Stimulated activated CD8-positive, alpha-beta memory T cell treated with anti-CD3 and anti-CD28 coated beads, Interleukin-2, amount 100 ng/mL, for 48 hours (primary cell): ENCODE results near the gene FAM234B.
"Not testable (repeated sequence)": the region's sequence is repeated elsewhere in the genome, so short reads cannot be mapped to it uniquely, and the experiment has no call there.

Experiments used
- DNase-seq, 2 donors: peaks; one replicate each; pipeline ENCODE4 v3.0.0-alpha.2; 2020; ENCODE audit warnings: low read depth in 2 of 2

The FAM234B gene

DNA sequence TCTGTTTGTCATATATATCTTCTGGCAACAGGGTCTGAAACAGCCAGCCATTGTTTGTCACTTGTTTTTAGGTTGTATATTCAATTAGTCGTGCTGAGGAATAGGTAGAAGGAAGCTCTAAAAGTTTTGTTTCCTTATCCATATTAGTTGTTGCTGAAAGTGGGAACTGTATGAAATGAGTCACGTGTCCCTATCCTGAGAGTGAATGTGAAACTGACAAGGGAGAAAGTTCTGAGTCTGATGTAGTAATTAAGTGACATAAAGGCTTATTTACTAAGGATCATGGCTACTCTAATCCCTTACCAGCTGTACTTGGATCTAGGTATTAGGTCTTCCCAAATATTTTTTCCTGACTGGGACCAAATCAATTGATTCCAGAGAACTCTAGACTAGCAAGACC is 16.4 kb downstream of the FAM234B start:
- DNase-seq: no peak

DNA sequence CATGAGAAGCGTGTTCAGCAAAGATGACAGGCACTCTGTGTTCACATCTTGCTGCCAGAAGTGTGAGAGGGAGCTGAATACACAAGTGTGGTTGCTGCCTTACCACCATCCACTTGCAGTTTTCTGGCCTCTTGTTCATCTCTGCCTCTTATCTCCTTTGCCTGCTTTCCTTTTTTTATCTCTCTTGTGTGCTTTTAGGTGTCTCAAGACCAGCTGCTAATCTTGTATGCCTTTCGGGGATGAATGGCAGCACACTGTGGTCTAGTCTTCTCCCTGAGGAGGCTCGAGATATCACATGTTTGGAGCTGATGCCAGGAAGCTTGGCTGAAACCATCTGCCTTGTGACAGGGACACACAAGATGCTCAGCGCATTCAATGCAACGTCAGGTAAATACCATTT is 17.2 kb downstream of the FAM234B start:
- DNase-seq: no peak

- no peak for DNase-seq
Observed at GRCh38 chr12:13062669-13063068, 18.5 kb downstream of the FAM234B start.

- no peak for DNase-seq
Observed at GRCh38 chr12:13066014-13066413, 21.8 kb downstream of the FAM234B start.

- DNase-seq: no peak
Observed at GRCh38 chr12:13066459-13066858, 22.3 kb downstream of the FAM234B start.

DNA sequence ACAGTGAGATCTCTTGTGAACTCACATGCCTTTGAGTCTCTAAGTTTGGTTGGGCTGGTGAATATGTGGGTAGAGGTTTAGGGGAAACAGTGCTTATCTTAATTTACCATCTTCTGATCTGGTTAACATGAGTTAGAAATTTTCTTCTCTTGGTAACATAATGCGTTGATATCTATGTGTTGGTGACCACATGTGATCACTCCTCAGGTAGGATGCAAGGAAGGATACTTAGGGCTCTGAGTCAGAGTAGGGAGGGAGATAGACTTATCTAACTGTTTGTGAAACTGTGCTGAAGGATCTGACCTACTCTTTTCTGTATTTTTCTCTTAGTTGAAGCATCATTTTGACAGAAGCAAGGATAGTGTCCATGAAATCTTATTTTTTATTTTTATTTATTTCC is 23.1 kb downstream of the FAM234B start:
- DNase-seq: no peak

DNA sequence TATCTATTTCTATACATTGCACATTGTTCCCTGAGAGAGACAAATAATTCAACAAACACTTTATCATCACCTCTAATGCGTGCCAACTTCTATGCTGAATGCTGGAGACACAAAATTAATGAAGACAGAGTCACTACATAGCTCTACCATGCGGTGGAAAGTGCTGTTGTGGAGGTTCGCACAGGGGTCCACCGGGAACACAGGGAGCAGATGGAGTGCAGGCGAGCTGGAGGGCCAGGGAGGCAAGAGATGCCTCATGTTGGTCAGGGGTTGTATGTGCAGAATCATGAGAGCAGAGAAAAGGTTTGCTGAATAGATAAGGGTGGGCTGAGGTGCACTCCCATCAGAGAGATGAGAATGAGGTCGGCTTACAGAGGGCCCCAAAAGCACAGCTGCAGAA is 25.2 kb downstream of the FAM234B start:
- DNase-seq: no peak

- DNase-seq: no peak
Observed at GRCh38 chr12:13071305-13072280, 27.4 kb downstream of the FAM234B start.

DNA sequence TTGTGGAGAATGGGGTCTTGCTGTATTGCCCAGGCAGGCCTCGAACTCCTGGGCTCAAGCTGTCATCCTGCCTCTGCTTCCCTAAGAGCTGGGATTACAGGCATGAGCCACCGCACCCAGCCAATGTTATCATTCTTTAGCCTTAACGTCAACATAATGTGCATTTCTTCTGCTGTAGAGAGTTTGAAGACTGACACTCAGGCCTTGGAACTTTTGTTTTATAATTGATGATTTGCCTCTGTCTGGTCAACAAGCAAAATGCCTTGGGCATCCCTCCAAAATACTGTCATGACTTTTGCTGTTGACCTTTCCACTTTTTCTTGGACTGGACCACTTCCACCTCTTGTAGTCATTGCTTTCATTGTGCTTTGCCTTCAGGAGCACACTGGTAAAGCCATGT is 29.0 kb downstream of the FAM234B start:
- DNase-seq: no peak

GRCh38 chr12:13074396-13075117 is 30.4 kb downstream of the FAM234B start:
- no peak for DNase-seq

GRCh38 chr12:13075118-13075480 is 30.9 kb downstream of the FAM234B start:
- no peak for DNase-seq

- no peak for DNase-seq
Observed at GRCh38 chr12:13075786-13076570, 31.8 kb downstream of the FAM234B start.

DNA sequence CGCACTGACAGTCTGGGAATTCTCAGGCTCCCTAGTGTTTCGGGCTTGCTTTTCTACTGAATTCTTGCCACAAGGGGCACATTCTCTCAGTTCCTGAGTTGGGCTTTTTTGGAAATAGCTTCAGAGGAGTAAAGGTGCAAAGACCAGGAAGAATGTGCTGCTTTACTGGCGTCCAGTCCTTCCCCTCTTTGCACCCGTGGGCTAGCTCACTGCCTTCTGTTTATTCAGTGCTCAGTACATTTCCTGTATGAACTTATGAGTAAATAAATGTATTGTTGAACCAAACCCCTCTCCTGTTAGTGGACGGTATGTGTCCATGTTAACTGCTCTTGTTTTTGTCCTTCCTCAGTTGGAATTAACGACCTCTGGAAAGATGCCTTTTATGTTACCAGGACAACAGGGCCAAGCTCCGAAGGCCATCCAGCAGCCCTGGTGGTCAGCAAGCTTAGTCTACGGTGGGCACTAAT is 35.3 kb downstream of the FAM234B start:
- no peak for DNase-seq

- no peak for DNase-seq
Observed at GRCh38 chr12:13080266-13080665, 36.1 kb downstream of the FAM234B start.

DNA sequence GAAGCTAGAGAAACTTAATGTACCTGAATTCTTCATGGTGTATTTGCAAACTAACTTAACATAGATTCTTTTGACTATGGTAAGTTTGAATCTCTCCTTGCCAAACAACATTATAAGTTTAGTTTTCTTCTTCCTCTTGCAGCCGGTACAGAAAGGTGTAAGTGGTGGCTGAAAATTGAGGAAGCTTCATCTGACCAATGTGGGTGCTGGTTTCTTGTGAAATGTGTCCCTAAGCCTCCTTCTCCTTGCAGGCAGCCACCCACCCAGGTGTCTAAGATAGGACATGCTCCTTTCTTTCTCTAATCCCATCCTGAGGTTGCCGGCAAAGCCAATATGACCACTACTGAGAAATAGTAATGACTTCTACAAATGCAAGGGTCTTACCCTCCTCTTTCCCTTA is 38.7 kb downstream of the FAM234B start:
- no peak for DNase-seq

DNA sequence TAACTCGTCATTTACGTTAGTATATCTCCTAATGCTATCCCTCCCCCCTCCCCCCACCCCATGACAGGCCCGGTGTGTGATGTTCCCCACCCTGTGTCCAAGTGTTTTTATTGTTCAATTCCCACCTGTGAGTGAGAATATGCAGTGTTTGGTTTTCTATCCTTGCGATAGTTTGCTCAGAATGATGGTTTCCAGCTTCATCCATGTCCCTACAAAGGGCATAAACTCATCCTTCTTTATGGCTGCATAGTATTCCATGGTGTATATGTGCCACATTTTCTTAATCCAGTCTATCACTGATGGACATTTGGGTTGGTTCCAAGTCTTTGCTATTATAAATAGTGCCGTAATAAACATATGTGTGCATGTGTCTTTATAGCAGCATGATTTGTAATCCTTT is 39.5 kb downstream of the FAM234B start:
- DNase-seq: not testable (repeated sequence)

DNA sequence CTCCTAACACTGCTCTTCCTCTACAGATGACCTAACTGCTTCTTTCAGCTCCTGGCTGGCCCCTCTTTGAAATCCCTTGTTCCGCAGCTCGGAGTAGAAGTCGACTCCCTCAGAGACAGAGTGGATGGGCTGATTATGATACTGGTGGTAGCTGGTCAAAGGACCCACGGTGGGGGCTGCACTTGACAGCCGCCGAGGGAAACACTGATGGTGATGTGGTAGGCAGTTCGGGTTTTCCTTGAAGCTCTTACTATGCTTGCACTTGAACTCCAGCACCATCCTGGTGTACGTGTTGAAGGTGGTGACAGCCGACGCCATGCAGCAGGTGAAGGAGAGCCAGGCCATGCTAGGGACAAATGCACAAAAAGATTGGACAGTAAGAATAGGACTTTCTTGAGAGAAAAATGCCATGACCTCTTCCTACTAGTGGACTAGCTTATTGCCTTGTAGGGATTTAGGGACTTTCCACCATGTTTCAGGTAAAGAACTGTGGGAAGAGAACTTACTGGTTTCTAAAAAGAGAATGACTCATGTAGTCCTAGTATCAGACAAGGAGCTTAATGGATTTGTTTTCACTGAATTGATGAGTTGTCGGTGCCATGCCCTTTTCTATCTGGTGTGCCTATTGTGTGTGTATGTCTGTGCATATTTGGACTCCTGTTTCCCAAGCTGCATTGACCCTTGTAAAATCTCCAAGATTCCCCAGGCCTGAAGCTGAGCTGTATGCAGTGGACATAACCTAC is 40.9 kb downstream of the FAM234B start:
- no peak for DNase-seq

- no peak for DNase-seq
Observed at GRCh38 chr12:13085968-13086686, 41.9 kb downstream of the FAM234B start.

DNA sequence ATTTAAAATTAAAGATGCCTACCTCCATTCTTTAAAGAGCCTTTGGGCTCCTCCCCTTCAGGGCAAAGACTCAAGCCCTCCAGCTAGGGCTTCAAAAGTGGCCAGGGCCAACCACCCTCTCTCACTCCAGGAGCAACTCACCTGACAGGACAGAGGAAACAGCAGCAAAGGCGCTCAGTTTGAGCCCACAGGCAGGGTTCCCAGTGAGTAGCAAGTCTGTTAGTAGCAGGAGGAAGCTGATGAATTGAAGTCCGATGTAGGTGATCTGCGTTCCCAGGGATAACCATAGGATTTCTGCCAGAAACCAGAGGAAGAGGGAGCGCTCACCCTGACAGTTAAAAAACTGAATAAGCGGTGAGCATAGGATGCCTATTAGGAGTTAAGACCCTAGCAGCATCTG is 43.6 kb downstream of the FAM234B start:
- no peak for DNase-seq

DNA sequence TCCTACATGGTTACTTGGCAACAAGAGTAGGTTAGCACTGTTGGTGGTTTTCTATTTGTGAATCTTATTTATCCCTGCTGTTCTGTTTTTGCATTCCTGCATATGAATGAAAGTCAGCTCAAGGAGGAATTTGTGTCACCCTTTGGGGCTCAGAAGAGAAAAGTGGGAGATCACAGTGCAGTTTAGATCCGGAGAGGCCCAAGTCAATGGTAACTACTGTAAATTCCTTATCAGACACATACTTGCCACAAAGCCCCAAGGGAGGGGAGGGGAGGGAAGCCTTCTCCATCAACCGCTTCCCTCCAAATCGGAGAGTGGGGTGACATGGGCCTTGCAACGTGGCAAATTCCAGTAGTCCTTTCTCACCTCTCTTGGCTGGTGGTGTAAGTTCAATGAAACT is 44.3 kb downstream of the FAM234B start:
- DNase-seq: no peak

DNA sequence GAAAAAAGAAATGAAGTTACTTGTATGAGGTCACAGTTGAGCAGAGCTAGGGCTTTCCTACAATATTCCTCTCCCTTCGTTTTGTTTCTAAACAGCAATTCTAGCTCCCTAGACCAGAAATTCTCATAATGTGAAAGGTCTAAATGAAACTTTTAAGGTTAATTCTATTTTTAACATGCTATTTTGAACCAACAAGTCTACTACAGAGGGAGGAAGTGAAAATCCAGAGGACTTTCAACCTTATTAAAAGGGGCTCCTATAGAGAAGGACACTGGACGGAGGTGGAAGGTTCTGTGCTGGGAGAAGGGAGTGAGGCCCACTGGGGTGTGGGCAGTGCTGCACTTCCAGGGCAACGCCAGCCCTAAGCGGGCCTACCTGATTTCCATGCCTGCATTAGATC is 45.9 kb downstream of the FAM234B start:
- DNase-seq: no peak
